Measurements from ENCODE around the gene IFFO2. TPM values are rescaled to one million over a fixed set of nuclear protein-coding genes. Genes with fewer than 3 reads are reported as not detected.

IFFO2 gene
- total RNA-seq, 1 experiment from 2014 or later, result 11.7 TPM

GRCh38 chr1:18915341-18915740 lies 41.1 kb downstream of the IFFO2 start:
- Histone ChIP-seq H3K27me3 (ENCODE audit: insufficient read depth, low read depth) (no peaks in the 10 kb centered on the region), H3F3A (ENCODE audit: insufficient read depth, low read depth) (no peaks in the 10 kb centered on the region), H3K4me2 (no peak overlapping the region), H3K27ac (no peak overlapping the region), H3K9me2 (ENCODE audit: insufficient read depth) (no peaks in the 10 kb centered on the region), H3K79me2 (ENCODE audit: low read depth) (no peaks in the 10 kb centered on the region), H3K4me3 (no peak overlapping the region), H4K20me1 (ENCODE audit: insufficient read depth) (no peaks in the 10 kb centered on the region), H3K4me1 (replicated peaks; ENCODE audit: insufficient read depth) (no peaks in the 10 kb centered on the region), H3K9me3 (ENCODE audit: insufficient read depth, low read depth) (no peaks in the 10 kb centered on the region), H3K36me3 (ENCODE audit: low read depth) (no peaks in the 10 kb centered on the region), H2AFZ (no peak overlapping the region)
- intact Hi-C loops (cut with micrococcal nuclease; ENCODE audit: unreplicated experiment), result no loop called here
- CTCF ChIA-PET, result interaction anchor here (0.7 kb wide), 1 partner anchor 192 kb away, joined by 8 read pairs; no protein-coding TSS in a partner anchor
- TF ChIP-seq EZH2 (IDR thresholded peaks at IDR 0.05; ENCODE audit: low read depth), result no peak
- no peak for TF ChIP-seq CTCF (conservative IDR thresholded peaks at IDR 0.05)
- DNase-seq, result no peak
- POLR2A ChIA-PET (ENCODE audit: unreplicated experiment), result no interaction called here
- no TSS peak for BruUV-seq (replicated peaks)

GRCh38 chr1:18913065-18913835 lies 43.2 kb downstream of the IFFO2 start:
- H3K36me3 ChIP-seq (ENCODE audit: low read depth), result no peaks in the 10 kb centered on the region
- no peak overlapping the region for H3K4me2 ChIP-seq
- H3K27me3 ChIP-seq (ENCODE audit: insufficient read depth, low read depth), result no peaks in the 10 kb centered on the region
- ChIA-PET POLR2A (ENCODE audit: unreplicated experiment) (no interaction called here), CTCF (interaction anchor here (0.6 to 1.3 kb wide), 15 partner anchors 9 to 316 kb away, joined by 3 to 10 read pairs (median 4); partner anchors contain the start of genes ALDH4A1 and IFFO2)
- H3K27ac ChIP-seq, result no peak overlapping the region
- intact Hi-C loops (cut with micrococcal nuclease; ENCODE audit: unreplicated experiment), result loop anchor here (2.0 to 5.0 kb wide), 2 partner anchors 60 to 169 kb away; no protein-coding TSS in a partner anchor
- H2AFZ ChIP-seq, result no peak overlapping the region
- no peaks in the 10 kb centered on the region for H4K20me1 ChIP-seq (ENCODE audit: insufficient read depth)
- H3K9me3 ChIP-seq (ENCODE audit: insufficient read depth, low read depth), result no peaks in the 10 kb centered on the region
- no TSS peak for BruUV-seq (replicated peaks)
- no peaks in the 10 kb centered on the region for H3K79me2 ChIP-seq (ENCODE audit: low read depth)
- no peaks in the 10 kb centered on the region for H3K9me2 ChIP-seq (ENCODE audit: insufficient read depth)
- H3F3A ChIP-seq (ENCODE audit: insufficient read depth, low read depth), result no peaks in the 10 kb centered on the region
- no peak overlapping the region for H3K4me3 ChIP-seq
- DNase-seq, result peak in 1 of 2 experiments; percentile 77
- TF ChIP-seq CTCF (conservative IDR thresholded peaks at IDR 0.05) (peak; percentile 87), EZH2 (IDR thresholded peaks at IDR 0.05; ENCODE audit: low read depth) (no peak)
- no peaks in the 10 kb centered on the region for H3K4me1 ChIP-seq (replicated peaks; ENCODE audit: insufficient read depth)

GRCh38 chr1:18912550-18912949 lies 43.9 kb downstream of the IFFO2 start:
- Histone ChIP-seq H2AFZ (no peak overlapping the region), H3K9me2 (ENCODE audit: insufficient read depth) (no peaks in the 10 kb centered on the region), H3K4me1 (replicated peaks; ENCODE audit: insufficient read depth) (no peaks in the 10 kb centered on the region), H3K4me2 (no peak overlapping the region), H3K27ac (no peak overlapping the region), H3F3A (ENCODE audit: insufficient read depth, low read depth) (no peaks in the 10 kb centered on the region), H3K36me3 (ENCODE audit: low read depth) (no peaks in the 10 kb centered on the region), H3K27me3 (ENCODE audit: insufficient read depth, low read depth) (no peaks in the 10 kb centered on the region), H3K4me3 (no peak overlapping the region), H3K79me2 (ENCODE audit: low read depth) (no peaks in the 10 kb centered on the region), H3K9me3 (ENCODE audit: insufficient read depth, low read depth) (no peaks in the 10 kb centered on the region), H4K20me1 (ENCODE audit: insufficient read depth) (no peaks in the 10 kb centered on the region)
- TF ChIP-seq EZH2 (IDR thresholded peaks at IDR 0.05; ENCODE audit: low read depth) (no peak), CTCF (conservative IDR thresholded peaks at IDR 0.05) (no peak)
- ChIA-PET POLR2A (ENCODE audit: unreplicated experiment) (no interaction called here), CTCF (interaction anchor here (0.9 to 1.3 kb wide), 8 partner anchors 10 to 125 kb away, joined by 3 to 8 read pairs (median 4); partner anchors contain the start of gene ALDH4A1)
- intact Hi-C loops (cut with micrococcal nuclease; ENCODE audit: unreplicated experiment), result loop anchor here (2.0 to 5.0 kb wide), 2 partner anchors 60 to 170 kb away; no protein-coding TSS in a partner anchor
- no peak for DNase-seq
- no TSS peak for BruUV-seq (replicated peaks)

Data from PC-9 (cell line).